HEK293 (cell line): ENCODE measurements around the gene DEAF1.
"Not testable (repeated sequence)": the region's sequence is repeated elsewhere in the genome, so short reads cannot be mapped to it uniquely, and the experiment has no call there.

Experiments used
- CTCF ChIP-seq: fragments of 450-650 bp; formaldehyde crosslinking; IDR thresholded peaks from 2 replicates; pipeline ENCODE4 v1.5.1; 2016; ENCODE audit warnings: missing biosample characterization, missing genetic modification characterization
- ZNF175 ChIP-seq: fragments of 450-650 bp; formaldehyde crosslinking; IDR thresholded peaks from 2 replicates; pipeline ENCODE4 v1.5.1; 2016; ENCODE audit warnings: missing biosample characterization, missing genetic modification characterization
- ZNF449 ChIP-seq: fragments of 450-650 bp; formaldehyde crosslinking; IDR thresholded peaks from 2 replicates; pipeline ENCODE4 v1.5.1; 2017; ENCODE audit warnings: missing biosample characterization, mild to moderate bottlenecking, missing genetic modification characterization, moderate library complexity

- not testable (repeated sequence) for TF ChIP-seq ZNF175 (tag by site-specific recombination); ZNF449 (tag by site-specific recombination); CTCF
These were observed 40.6 kb downstream of the DEAF1 start for GRCh38 chr11:654444-654843.
